ENCODE results near the gene KIF5B.

GRCh38 chr10:31990937-31991336, 65.3 kb downstream of the KIF5B start:
- TF ChIP-seq POLR2A (IDR thresholded peaks at IDR 0.05), result no peak
- TF ChIP-seq CTCF (IDR thresholded peaks at IDR 0.05), result no peak

Measured in testis (tissue), 2 donors.